IMR-90 (cell line): ENCODE data around the gene DEPDC5. TPM values are rescaled to one million over a fixed set of nuclear protein-coding genes. Genes with fewer than 3 reads are reported as not detected.

ENCODE experiments used
- ATAC-seq: fragments of 200-7000 bp; cut with Tn5 transposase; 2 replicates; pipeline ENCODE4 v1.9.1; 2020; ENCODE audit warnings: low read depth, mild to moderate bottlenecking, moderate library complexity
- BruUV-seq: library from RNA; stranded (reverse); fragments of 400-500 nt; replicated peaks from 2 replicates; lab custom pipeline; 2021; lab: Mats Ljungman, UMichigan
- CTCF ChIA-PET: fragments of 300-600 bp; formaldehyde crosslinking; extraction: SDS; loops from one replicate; lab custom pipeline; 2021; ENCODE audit warnings: antibody characterized with exemption; lab: Yijun Ruan, JAX
- POLR2A ChIA-PET: fragments of 300-600 bp; sonication (Branson Sonifier 250); formaldehyde crosslinking; loops from one replicate; lab custom pipeline; 2022; ENCODE audit warnings: antibody characterized with exemption; ENCODE audit not compliant: unreplicated experiment; lab: Charles Lee
- DNase-seq: peaks from one replicate; pipeline ENCODE4 v3.0.0; 2013
- H2AFZ ChIP-seq: replicated peaks from 2 replicates; pipeline ENCODE3; 2013; ENCODE audit warnings: low read length, mild to moderate bottlenecking; ENCODE audit not compliant: poor library complexity
- H2AK5ac ChIP-seq: 2 replicates; pipeline ENCODE4 v1.6.1; 2013; ENCODE audit warnings: low read depth, low read length, inconsistent platforms
- H2AK9ac ChIP-seq: replicated peaks from 2 replicates; pipeline ENCODE3; 2013; ENCODE audit warnings: mild to moderate bottlenecking, low read depth, low read length, moderate library complexity; ENCODE audit not compliant: poor library complexity
- H2BK120ac ChIP-seq: 2 replicates; pipeline ENCODE4 v1.6.1; 2013; ENCODE audit warnings: low read depth, low read length, inconsistent platforms
- H2BK15ac ChIP-seq: 3 replicates; pipeline ENCODE4 v1.6.1; 2013; ENCODE audit warnings: low read depth, low read length, inconsistent platforms
- H2BK20ac ChIP-seq: 2 replicates; pipeline ENCODE4 v1.6.1; 2013; ENCODE audit warnings: low read depth, mild to moderate bottlenecking, inconsistent platforms, low read length, moderate library complexity
- H2BK5ac ChIP-seq: 2 replicates; pipeline ENCODE4 v1.6.1; 2013; ENCODE audit warnings: mild to moderate bottlenecking, low read depth, low read length, inconsistent platforms; ENCODE audit not compliant: poor library complexity, severe bottlenecking
- H3K14ac ChIP-seq: replicated peaks from 2 replicates; pipeline ENCODE4 v1.6.1; 2013; ENCODE audit warnings: low read depth, low read length, inconsistent platforms
- H3K18ac ChIP-seq: 2 replicates; pipeline ENCODE4 v1.6.1; 2013; ENCODE audit warnings: low read depth, low read length, control low read depth
- H3K23ac ChIP-seq: 2 replicates; pipeline ENCODE4 v1.6.1; 2013; ENCODE audit warnings: low read depth, low read length, inconsistent platforms
- H3K27ac ChIP-seq: 2 replicates; pipeline ENCODE4 v1.5.1; 2013; ENCODE audit warnings: mild to moderate bottlenecking, control low read depth, low read length; ENCODE audit not compliant: insufficient read depth
- H3K27me3 ChIP-seq: 2 replicates; pipeline ENCODE4 v1.6.1; 2013; ENCODE audit warnings: low read length; ENCODE audit not compliant: control insufficient read depth, insufficient read depth
- H3K36me3 ChIP-seq: 2 replicates; pipeline ENCODE4 v1.6.1; 2013; ENCODE audit warnings: low read length, mixed read lengths; ENCODE audit not compliant: control insufficient read depth, insufficient read depth
- H3K4ac ChIP-seq: 2 replicates; pipeline ENCODE4 v1.6.1; 2013; ENCODE audit warnings: low read depth, low read length, inconsistent platforms
- H3K4me1 ChIP-seq: 2 replicates; pipeline ENCODE4 v1.6.1; 2013; ENCODE audit warnings: low read length, mixed read lengths; ENCODE audit not compliant: control insufficient read depth, insufficient read depth
- H3K4me2 ChIP-seq: 2 replicates; pipeline ENCODE4 v1.6.1; 2013; ENCODE audit warnings: low read depth, mild to moderate bottlenecking, control low read depth, low read length, moderate library complexity
- H3K4me3 ChIP-seq: 2 replicates; pipeline ENCODE4 v1.5.1; 2013; ENCODE audit warnings: low read depth, mild to moderate bottlenecking, control low read depth, low read length, moderate library complexity; ENCODE audit not compliant: insufficient read depth
- H3K56ac ChIP-seq: 2 replicates; pipeline ENCODE4 v1.6.1; 2013; ENCODE audit warnings: low read length, inconsistent platforms; ENCODE audit not compliant: insufficient read depth; ENCODE audit errors: extremely low read depth
- H3K79me1 ChIP-seq, 2 experiments: 2 replicates each; pipeline ENCODE4 v1.6.1; 2013; ENCODE audit warnings: low read length in 2 of 2, inconsistent platforms in 1 of 2, low read depth in 1 of 2
- H3K9ac ChIP-seq: 2 replicates; pipeline ENCODE4 v1.6.1; 2013; ENCODE audit warnings: low read depth, low read length, control low read depth
- H3K9me1 ChIP-seq: 2 replicates; pipeline ENCODE4 v1.6.1; 2013; ENCODE audit warnings: low read length, inconsistent platforms; ENCODE audit not compliant: insufficient read depth
- H3K9me3 ChIP-seq: 2 replicates; pipeline ENCODE4 v1.6.1; 2013; ENCODE audit warnings: low read length; ENCODE audit not compliant: control insufficient read depth, insufficient read depth
- H4K20me1 ChIP-seq: 2 replicates; pipeline ENCODE4 v1.6.1; 2013; ENCODE audit warnings: low read length, inconsistent platforms; ENCODE audit not compliant: insufficient read depth
- H4K5ac ChIP-seq: 2 replicates; pipeline ENCODE4 v1.6.1; 2013; ENCODE audit warnings: mild to moderate bottlenecking, low read depth, low read length, control low read depth
- H4K8ac ChIP-seq, 2 experiments: 2 replicates each; pipeline ENCODE4 v1.6.1; 2013; ENCODE audit warnings: low read depth in 2 of 2, low read length in 2 of 2, control low read depth in 1 of 2, inconsistent platforms in 1 of 2
- H4K91ac ChIP-seq: 2 replicates; pipeline ENCODE4 v1.6.1; 2013; ENCODE audit warnings: low read depth, low read length, inconsistent platforms; ENCODE audit not compliant: insufficient read depth
- CHD1 ChIP-seq: IDR thresholded peaks from 2 replicates; pipeline ENCODE4 v1.6.1; 2012; ENCODE audit warnings: low read depth, low read length, improper control_type of control experiment
- FOS ChIP-seq: fragments of 150-350 bp; IDR thresholded peaks from 2 replicates; pipeline ENCODE4 v1.6.1; 2016; ENCODE audit warnings: low read depth, low read length
- MAFK ChIP-seq: IDR thresholded peaks from 2 replicates; pipeline ENCODE4 v1.6.1; 2012; ENCODE audit warnings: low read depth, low read length, improper control_type of control experiment
- MXI1 ChIP-seq: IDR thresholded peaks from 2 replicates; pipeline ENCODE4 v1.6.1; 2012; ENCODE audit warnings: low read depth, mild to moderate bottlenecking, low read length, moderate library complexity, borderline replicate concordance
- NFE2L2 ChIP-seq: fragments of 150-350 bp; IDR thresholded peaks from 2 replicates; pipeline ENCODE4 v1.6.1; 2016; ENCODE audit warnings: low read depth, mild to moderate bottlenecking, low read length
- POLR2A ChIP-seq: IDR thresholded peaks from 2 replicates; pipeline ENCODE4 v1.6.1; 2012; ENCODE audit warnings: mild to moderate bottlenecking, low read depth, low read length
- RCOR1 ChIP-seq: IDR thresholded peaks from 2 replicates; pipeline ENCODE4 v1.6.1; 2012; ENCODE audit warnings: mild to moderate bottlenecking, low read length, improper control_type of control experiment; ENCODE audit not compliant: insufficient replicate concordance
- WGBS, 2 experiments: methylation state at CpG; one replicate each; pipeline versions ENCODE4 v1.1.5 to v1.1.7; 2013; ENCODE audit warnings: missing lambda C conversion rate in 2 of 2; ENCODE audit not compliant: insufficient read length in 1 of 2; ENCODE audit errors: extremely low coverage in 2 of 2; 5-methylcytosine and 5-hydroxymethylcytosine counted together
- dilution Hi-C: fragments of 300-500 bp; cut with HindIII; formaldehyde crosslinking; loops from one replicate; pipeline ENCODE4 v1.14.3; 2018; ENCODE audit warnings: low sequenced_read_pairs; ENCODE audit not compliant: unreplicated experiment
- in situ Hi-C: fragments of 300-500 bp; cut with MboI; formaldehyde crosslinking; loops from 3 replicates; pipeline ENCODE4 v1.14.3; 2019; ENCODE audit warnings: low sequenced_read_pairs, inconsistent platforms, mixed read lengths
- intact Hi-C: fragments of 100-400 bp; cut with micrococcal nuclease; formaldehyde crosslinking; loops from 2 replicates; pipeline ENCODE4 v1.10.0; 2022
- polyA plus RNA-seq, 3 experiments: library from polyadenylated mRNA; depleted of rRNA; stranded (reverse); fragments of >200 nt; gene quantifications; 2 replicates each; pipeline ENCODE4 v1.2.3, GENCODE V29; 2012; ENCODE audit warnings: low replicate concordance in 1 of 3
- total RNA-seq: library from RNA; depleted of rRNA; stranded (reverse); fragments of >200 nt; gene quantifications from 2 replicates; pipeline ENCODE4 v1.2.3, GENCODE V29; 2012
- TF ChIP-seq, protein P1 (sequence below): fragments of 150-350 bp; IDR thresholded peaks from 2 replicates; pipeline ENCODE4 v1.6.1; 2017; ENCODE audit warnings: mild to moderate bottlenecking, antibody characterized with exemption, low read length, low read depth
- TF ChIP-seq, protein P2 (sequence below): conservative IDR thresholded peaks from 2 replicates; pipeline ENCODE4 v1.5.1; 2012; ENCODE audit warnings: mild to moderate bottlenecking, low read depth, low read length, improper control_type of control experiment
- TF ChIP-seq, protein P3 (sequence below): fragments of 150-350 bp; IDR thresholded peaks from 2 replicates; pipeline ENCODE4 v1.6.1; 2016; ENCODE audit warnings: low read depth, mild to moderate bottlenecking, low read length, moderate library complexity, borderline replicate concordance

The DEPDC5 gene
- total and polyA plus RNA-seq, 2 of the 4 experiments (the other 2 are of a cell fraction): 6.6 to 12.9 TPM

DNA sequence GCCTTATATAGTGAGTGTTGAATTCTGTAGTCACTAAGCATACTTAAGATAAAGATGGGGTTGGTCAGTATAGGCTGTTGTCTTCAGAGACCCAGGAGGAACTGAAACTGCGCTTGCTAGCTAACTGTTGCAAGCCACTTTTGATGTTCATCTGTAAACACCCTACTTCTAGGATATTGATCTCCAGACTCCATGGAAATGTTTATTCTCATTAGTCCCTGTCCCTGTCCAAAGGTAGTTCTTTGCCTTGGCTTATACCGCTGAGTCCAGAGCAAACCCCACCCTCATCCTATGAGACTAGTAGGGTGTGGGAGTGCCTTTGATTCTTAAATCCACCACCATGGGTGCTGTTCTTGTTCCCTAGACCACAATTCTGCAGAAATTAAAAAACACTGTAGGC, 36.4 kb downstream of the DEPDC5 start:
- in situ Hi-C loops (no loop called here), dilution Hi-C loops (no loop called here), intact Hi-C loops (no loop called here)
- H3K4ac ChIP-seq: 0 out of 2 replicates have a peak overlapping the region, but pooled peaks have one; percentile 27
- no peaks in the 10 kb centered on the region for H4K20me1 ChIP-seq
- no peak overlapping the region for H4K5ac ChIP-seq
- H2BK5ac ChIP-seq: no peak overlapping the region
- BruUV-seq: no TSS peak
- no peak for DNase-seq
- H2AK5ac ChIP-seq: no peak overlapping the region
- H3K14ac ChIP-seq: no peak overlapping the region; the same call in 1 of the 2 replicates
- peak overlapping the region; percentile 24 for H2AK9ac ChIP-seq
- H4K91ac ChIP-seq: no peak overlapping the region
- H3K27ac ChIP-seq: no peak overlapping the region
- no peak overlapping the region for H3K18ac ChIP-seq
- no peaks in the 10 kb centered on the region for H3K4me1 ChIP-seq
- H3K4me2 ChIP-seq: no peak overlapping the region
- H3K9me1 ChIP-seq: peaks cover 10% of the 10 kb centered on the region
- no peak overlapping the region for H3K23ac ChIP-seq
- WGBS, 2 experiments: no CpG with 5 or more reads among the region's 2 CpGs
- CTCF ChIA-PET: no interaction called here
- POLR2A ChIA-PET: no interaction called here
- H3K56ac ChIP-seq: no peak overlapping the region
- H3K79me1 ChIP-seq: no peaks in the 10 kb centered on the region
- H4K8ac ChIP-seq: no peak overlapping the region
- peaks cover 8% of the 10 kb centered on the region for H3K36me3 ChIP-seq
- 0 out of 2 replicates have a peak overlapping the region, but pooled peaks have one; percentile 24 for H2BK20ac ChIP-seq
- H3K9me3 ChIP-seq: no peaks in the 10 kb centered on the region
- no peak overlapping the region for H3K4me3 ChIP-seq
- H2AFZ ChIP-seq: no peak overlapping the region
- H3K9ac ChIP-seq: no peak overlapping the region
- H3K27me3 ChIP-seq: no peaks in the 10 kb centered on the region
- H2BK15ac ChIP-seq: no peak overlapping the region
- no peak for ATAC-seq
- no peak overlapping the region for H2BK120ac ChIP-seq
- TF ChIP-seq RCOR1 (no peak), NFE2L2 (no peak), MXI1 (no peak), POLR2A (no peak), MAFK (no peak), CHD1 (no peak), FOS (no peak)
- TF ChIP-seq, protein P1, sequence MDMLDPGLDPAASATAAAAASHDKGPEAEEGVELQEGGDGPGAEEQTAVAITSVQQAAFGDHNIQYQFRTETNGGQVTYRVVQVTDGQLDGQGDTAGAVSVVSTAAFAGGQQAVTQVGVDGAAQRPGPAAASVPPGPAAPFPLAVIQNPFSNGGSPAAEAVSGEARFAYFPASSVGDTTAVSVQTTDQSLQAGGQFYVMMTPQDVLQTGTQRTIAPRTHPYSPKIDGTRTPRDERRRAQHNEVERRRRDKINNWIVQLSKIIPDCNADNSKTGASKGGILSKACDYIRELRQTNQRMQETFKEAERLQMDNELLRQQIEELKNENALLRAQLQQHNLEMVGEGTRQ: no peak
- TF ChIP-seq, protein P2, sequence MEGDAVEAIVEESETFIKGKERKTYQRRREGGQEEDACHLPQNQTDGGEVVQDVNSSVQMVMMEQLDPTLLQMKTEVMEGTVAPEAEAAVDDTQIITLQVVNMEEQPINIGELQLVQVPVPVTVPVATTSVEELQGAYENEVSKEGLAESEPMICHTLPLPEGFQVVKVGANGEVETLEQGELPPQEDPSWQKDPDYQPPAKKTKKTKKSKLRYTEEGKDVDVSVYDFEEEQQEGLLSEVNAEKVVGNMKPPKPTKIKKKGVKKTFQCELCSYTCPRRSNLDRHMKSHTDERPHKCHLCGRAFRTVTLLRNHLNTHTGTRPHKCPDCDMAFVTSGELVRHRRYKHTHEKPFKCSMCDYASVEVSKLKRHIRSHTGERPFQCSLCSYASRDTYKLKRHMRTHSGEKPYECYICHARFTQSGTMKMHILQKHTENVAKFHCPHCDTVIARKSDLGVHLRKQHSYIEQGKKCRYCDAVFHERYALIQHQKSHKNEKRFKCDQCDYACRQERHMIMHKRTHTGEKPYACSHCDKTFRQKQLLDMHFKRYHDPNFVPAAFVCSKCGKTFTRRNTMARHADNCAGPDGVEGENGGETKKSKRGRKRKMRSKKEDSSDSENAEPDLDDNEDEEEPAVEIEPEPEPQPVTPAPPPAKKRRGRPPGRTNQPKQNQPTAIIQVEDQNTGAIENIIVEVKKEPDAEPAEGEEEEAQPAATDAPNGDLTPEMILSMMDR: no peak
- TF ChIP-seq, protein P3, sequence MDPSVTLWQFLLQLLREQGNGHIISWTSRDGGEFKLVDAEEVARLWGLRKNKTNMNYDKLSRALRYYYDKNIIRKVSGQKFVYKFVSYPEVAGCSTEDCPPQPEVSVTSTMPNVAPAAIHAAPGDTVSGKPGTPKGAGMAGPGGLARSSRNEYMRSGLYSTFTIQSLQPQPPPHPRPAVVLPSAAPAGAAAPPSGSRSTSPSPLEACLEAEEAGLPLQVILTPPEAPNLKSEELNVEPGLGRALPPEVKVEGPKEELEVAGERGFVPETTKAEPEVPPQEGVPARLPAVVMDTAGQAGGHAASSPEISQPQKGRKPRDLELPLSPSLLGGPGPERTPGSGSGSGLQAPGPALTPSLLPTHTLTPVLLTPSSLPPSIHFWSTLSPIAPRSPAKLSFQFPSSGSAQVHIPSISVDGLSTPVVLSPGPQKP: no peak
